Measurements from ENCODE around the gene DECR2. TPM values are rescaled to one million over a fixed set of nuclear protein-coding genes. Genes with fewer than 3 reads are reported as not detected.
"Not testable (repeated sequence)": the region's sequence is repeated elsewhere in the genome, so short reads cannot be mapped to it uniquely, and the experiment has no call there.

Gene DECR2
- polyA plus RNA-seq, 3 donors, result 20.7 to 47.6 (median 21.2) TPM

- DNase-seq (ENCODE audit: extremely low read depth in 1 of 11, low read depth in 9 of 11, low spot score in 4 of 11), result no peak
These were observed 9.1 kb upstream of the DECR2 start for GRCh38 chr16:392450-393030.

- DNase-seq (ENCODE audit: extremely low read depth in 1 of 11, low read depth in 9 of 11, low spot score in 4 of 11), result no peak
These were observed 5.5 kb upstream of the DECR2 start for GRCh38 chr16:396199-396598.

DNA sequence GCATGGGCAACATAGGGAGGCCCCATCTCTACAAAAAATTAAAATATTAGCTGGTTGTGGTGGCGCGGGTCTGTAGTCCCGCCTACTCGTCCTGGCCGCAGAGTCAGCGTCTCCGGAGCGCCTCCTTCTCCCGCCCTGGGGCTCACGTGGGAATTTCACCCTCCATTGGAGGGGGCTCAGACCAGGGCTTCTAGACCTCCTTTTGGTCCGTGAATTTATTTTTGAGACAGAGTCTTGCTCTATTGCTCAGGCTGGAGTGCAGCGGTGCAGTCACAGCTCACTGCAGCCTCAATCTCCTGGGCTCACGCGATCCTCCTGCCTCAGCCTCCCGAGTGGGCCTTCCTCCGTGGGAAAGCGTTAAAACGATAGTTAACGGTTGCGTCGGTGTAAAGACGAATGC, 5.1 kb upstream of the DECR2 start:
- DNase-seq (ENCODE audit: extremely low read depth in 1 of 11, low read depth in 9 of 11, low spot score in 4 of 11), result no peak

GRCh38 chr16:397135-397661, 4.5 kb upstream of the DECR2 start, which contains the start of gene NME4:
TSS of gene NME4 (plus strand) at chr16:397199. CDS start at chr16:397223, 24 bp downstream.
- DNase-seq (ENCODE audit: extremely low read depth in 1 of 11, low read depth in 9 of 11, low spot score in 4 of 11), result no peak

- DNase-seq (ENCODE audit: extremely low read depth in 1 of 11, low read depth in 9 of 11, low spot score in 4 of 11), result peak in 1 of 11 donors; percentile 79
These were observed 3.9 kb upstream of the DECR2 start for GRCh38 chr16:397736-398332.

DNA sequence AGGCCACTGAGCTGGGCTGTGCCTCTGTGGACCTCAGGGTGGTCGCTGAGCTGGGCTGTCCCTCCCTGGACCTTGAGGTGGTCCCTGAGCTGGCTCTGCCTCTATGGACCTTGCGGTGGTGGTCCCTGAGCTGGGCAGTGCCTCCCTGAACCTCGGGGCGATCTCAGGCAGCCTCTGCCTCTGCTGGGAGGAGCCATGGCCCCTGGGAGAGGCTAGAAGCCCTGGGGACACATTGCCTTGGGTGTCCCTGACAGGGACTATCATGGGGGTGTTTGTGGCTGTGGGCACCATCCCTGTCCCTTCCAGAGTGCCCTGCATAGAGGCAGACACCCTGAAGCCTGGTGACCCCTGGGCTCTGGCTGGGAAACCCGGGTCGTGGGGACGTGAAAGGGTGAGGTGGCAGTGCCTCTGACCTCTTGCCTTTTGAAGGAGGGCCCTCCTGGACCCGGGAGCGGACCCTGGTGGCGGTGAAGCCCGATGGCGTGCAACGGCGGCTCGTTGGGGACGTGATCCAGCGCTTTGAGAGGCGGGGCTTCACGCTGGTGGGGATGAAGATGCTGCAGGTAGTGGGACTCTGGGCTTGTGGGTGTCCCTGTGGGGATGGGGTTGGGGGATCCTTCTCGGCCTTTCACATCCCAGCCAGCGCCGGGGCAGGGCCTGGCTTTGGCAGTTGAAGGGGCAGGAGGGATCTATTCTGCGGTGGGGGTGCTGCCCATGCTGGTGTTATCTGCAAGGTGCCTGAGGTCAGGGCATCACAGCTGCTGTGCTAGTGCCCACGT, 2.9 kb upstream of the DECR2 start:
- no peak for DNase-seq (ENCODE audit: extremely low read depth in 1 of 11, low read depth in 9 of 11, low spot score in 4 of 11)

GRCh38 chr16:399340-400019, 2.2 kb upstream of the DECR2 start:
- no peak for DNase-seq (ENCODE audit: extremely low read depth in 1 of 11, low read depth in 9 of 11, low spot score in 4 of 11)

GRCh38 chr16:400061-400591, 1.6 kb upstream of the DECR2 start:
- no peak for DNase-seq (ENCODE audit: extremely low read depth in 1 of 11, low read depth in 9 of 11, low spot score in 4 of 11)

- DNase-seq (ENCODE audit: extremely low read depth in 1 of 11, low read depth in 9 of 11, low spot score in 4 of 11), result no peak
These were observed 3.3 kb downstream of the DECR2 start for GRCh38 chr16:404971-405486.

- no peak for DNase-seq (ENCODE audit: extremely low read depth in 1 of 11, low read depth in 9 of 11, low spot score in 4 of 11)
These were observed 4.1 kb downstream of the DECR2 start for GRCh38 chr16:405548-406506.

- no peak for DNase-seq (ENCODE audit: extremely low read depth in 1 of 11, low read depth in 9 of 11, low spot score in 4 of 11)
These were observed 5.6 kb downstream of the DECR2 start for GRCh38 chr16:407253-407652.

DNA sequence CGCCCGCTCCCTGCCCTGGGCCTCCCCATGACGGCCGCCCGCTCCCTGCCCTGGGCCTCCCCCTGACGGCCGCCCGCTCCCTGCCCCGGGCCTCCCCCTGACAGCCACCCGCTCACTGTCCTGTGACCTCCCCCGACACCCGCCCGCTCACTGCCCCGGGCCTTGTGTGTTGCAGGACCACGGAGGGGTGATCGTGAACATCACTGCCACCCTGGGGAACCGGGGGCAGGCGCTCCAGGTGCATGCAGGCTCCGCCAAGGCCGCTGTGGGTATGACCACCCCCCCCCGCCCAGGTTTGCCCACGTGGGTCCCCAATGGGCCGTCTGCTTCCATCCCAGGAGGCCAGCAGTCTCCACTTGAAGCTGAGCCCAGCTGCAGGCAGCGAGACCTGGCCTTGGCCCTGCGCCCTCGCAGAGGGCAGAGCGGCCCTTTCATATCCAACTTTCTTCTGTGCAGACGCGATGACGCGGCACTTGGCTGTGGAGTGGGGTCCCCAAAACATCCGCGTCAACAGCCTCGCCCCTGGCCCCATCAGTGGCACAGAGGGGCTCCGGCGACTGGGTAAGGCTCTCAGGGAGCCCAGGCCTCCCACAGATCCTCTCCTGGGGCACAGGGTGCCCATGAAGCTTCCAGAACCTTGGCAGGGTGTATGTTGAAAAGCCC, 9.0 kb downstream of the DECR2 start:
- no peak for DNase-seq (ENCODE audit: extremely low read depth in 1 of 11, low read depth in 9 of 11, low spot score in 4 of 11)

DNA sequence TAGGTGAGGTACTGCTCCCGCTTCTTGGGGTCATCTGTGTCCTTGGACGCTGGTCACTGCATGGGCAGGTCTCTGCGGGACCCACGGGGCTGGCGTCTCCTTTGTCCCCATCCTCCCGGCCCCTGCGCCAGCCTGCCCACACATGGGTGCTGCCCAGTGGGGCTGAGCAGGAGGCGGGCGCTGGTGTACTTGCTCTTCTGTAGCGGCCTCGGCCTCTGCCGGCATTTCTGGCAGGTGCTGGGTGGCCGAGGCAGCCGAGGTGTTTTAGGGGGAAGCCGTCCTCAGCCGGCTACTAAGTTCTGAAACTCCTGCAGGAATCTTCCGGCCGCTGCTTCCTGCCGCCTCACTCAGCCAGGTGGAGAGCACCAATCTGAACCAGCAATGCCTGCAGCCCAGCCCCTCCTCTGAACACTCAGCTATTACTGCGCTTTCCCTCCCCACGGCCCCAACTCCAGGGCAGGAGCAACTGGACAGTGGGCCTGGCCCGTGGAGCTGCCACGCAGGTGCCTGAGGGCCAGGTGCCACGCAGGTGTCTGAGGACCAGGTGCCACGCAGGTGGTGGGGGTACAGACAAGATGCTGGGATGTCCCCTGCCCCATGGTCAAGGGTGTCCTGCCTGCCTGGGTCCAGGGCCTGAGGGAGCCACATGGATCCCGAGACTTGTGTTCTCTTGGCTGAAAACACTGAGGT, 10.0 kb downstream of the DECR2 start:
- DNase-seq (ENCODE audit: extremely low read depth in 1 of 11, low read depth in 9 of 11, low spot score in 4 of 11), result no peak

- DNase-seq (ENCODE audit: extremely low read depth in 1 of 11, low read depth in 9 of 11, low spot score in 4 of 11), result no peak
These were observed 12.9 kb downstream of the DECR2 start for GRCh38 chr16:414395-415169.

GRCh38 chr16:415170-415498, 13.4 kb downstream of the DECR2 start:
- not testable (repeated sequence) for DNase-seq (ENCODE audit: extremely low read depth in 1 of 11, low read depth in 9 of 11, low spot score in 4 of 11)

DNA sequence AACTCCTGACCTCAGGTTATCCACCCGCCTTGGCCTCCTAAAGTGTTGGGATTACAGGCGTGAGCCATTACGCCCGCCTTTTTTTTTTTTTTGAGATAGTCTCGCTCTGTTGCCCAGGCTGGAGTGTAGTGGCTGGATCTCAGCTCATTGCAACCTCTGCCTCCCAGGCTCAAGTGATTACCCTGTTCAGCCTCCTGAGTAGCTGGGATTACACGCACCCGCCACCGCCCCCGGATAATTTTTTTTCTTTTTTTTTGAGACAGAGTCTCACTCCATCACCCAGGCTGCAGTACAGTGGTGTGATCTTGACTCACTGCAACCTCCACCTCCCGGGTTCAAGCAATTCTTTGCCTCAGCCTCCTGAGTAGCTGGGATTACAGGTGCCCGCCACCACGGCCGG, 20.5 kb downstream of the DECR2 start:
- not testable (repeated sequence) for DNase-seq (ENCODE audit: extremely low read depth in 1 of 11, low read depth in 9 of 11, low spot score in 4 of 11)

Measured in renal cortex interstitium (tissue), 11 donors.